ENCODE measurements around the gene CDKN2AIPNL.
"Not testable (repeated sequence)": the region's sequence is repeated elsewhere in the genome, so short reads cannot be mapped to it uniquely, and the experiment has no call there.

CDKN2AIPNL gene

GRCh38 chr5:134394932-134395331, 16.7 kb downstream of the CDKN2AIPNL start:
- in situ Hi-C loops (cut with MboI; ENCODE audit: low pct_unique_long_range_greater_than_20kb, low sequenced_read_pairs, unreplicated experiment): no loop called here
- no peak for DNase-seq (ENCODE audit: low spot score)
- TF ChIP-seq, protein P1, sequence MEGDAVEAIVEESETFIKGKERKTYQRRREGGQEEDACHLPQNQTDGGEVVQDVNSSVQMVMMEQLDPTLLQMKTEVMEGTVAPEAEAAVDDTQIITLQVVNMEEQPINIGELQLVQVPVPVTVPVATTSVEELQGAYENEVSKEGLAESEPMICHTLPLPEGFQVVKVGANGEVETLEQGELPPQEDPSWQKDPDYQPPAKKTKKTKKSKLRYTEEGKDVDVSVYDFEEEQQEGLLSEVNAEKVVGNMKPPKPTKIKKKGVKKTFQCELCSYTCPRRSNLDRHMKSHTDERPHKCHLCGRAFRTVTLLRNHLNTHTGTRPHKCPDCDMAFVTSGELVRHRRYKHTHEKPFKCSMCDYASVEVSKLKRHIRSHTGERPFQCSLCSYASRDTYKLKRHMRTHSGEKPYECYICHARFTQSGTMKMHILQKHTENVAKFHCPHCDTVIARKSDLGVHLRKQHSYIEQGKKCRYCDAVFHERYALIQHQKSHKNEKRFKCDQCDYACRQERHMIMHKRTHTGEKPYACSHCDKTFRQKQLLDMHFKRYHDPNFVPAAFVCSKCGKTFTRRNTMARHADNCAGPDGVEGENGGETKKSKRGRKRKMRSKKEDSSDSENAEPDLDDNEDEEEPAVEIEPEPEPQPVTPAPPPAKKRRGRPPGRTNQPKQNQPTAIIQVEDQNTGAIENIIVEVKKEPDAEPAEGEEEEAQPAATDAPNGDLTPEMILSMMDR (IDR thresholded peaks at IDR 0.05; ENCODE audit: extremely low read depth, insufficient read depth, missing control alignments): no peak

DNA sequence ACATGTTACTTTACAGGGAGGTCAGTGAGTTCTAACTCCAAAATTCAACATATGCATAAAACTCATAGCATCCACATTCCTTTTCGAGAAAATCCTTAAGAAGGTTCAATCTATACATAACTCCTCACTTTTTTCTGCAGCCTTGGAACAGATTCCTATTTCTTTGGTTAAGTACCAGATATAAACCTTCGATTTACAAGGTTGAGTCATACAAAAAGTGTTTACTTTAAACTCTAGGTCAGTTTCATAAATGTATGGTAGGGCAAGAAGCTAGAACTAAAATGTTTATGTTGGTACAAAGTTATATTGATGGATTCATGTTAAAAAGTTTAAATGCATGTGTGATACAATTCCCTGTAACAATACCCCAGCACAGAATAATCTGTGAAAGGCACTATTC, 19.4 kb downstream of the CDKN2AIPNL start:
- in situ Hi-C loops (cut with MboI; ENCODE audit: low pct_unique_long_range_greater_than_20kb, low sequenced_read_pairs, unreplicated experiment): no loop called here
- DNase-seq (ENCODE audit: low spot score): no peak
- TF ChIP-seq, protein P1 (IDR thresholded peaks at IDR 0.05; ENCODE audit: extremely low read depth, insufficient read depth, missing control alignments): no peak

DNA sequence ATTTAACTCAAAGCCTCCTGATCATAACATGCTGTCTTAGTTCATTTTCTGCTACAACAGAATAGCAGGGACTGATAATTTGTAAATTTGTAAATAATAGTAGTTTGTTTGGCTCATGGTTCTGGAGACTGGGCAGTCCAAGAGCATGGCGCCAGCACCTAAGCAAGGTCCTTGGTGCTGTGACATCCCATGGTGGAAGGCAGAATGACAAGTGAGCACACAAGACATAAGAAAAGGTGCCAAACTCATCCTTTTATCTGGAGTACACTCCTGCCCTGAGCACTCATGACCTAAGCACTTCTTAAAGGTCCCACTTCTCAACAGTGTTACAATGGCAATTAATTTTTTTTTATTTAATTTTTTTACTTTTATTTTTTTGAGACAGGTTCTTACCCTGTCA, 24.2 kb downstream of the CDKN2AIPNL start:
- DNase-seq (ENCODE audit: low spot score): no peak
- in situ Hi-C loops (cut with MboI; ENCODE audit: low pct_unique_long_range_greater_than_20kb, low sequenced_read_pairs, unreplicated experiment): no loop called here
- TF ChIP-seq, protein P1 (IDR thresholded peaks at IDR 0.05; ENCODE audit: extremely low read depth, insufficient read depth, missing control alignments): no peak

- TF ChIP-seq, protein P1 (IDR thresholded peaks at IDR 0.05; ENCODE audit: extremely low read depth, insufficient read depth, missing control alignments): no peak
- in situ Hi-C loops (cut with MboI; ENCODE audit: low pct_unique_long_range_greater_than_20kb, low sequenced_read_pairs, unreplicated experiment): no loop called here
- peak; percentile 35 for DNase-seq (ENCODE audit: low spot score)
These were observed 27.5 kb downstream of the CDKN2AIPNL start for GRCh38 chr5:134383980-134384697.

- DNase-seq (ENCODE audit: low spot score); in situ Hi-C loops (cut with MboI; ENCODE audit: low pct_unique_long_range_greater_than_20kb, low sequenced_read_pairs, unreplicated experiment): not testable (repeated sequence)
These were observed 29.5 kb downstream of the CDKN2AIPNL start for GRCh38 chr5:134382204-134382603.

GRCh38 chr5:134380346-134380745, 31.3 kb downstream of the CDKN2AIPNL start:
- TF ChIP-seq, protein P1 (IDR thresholded peaks at IDR 0.05; ENCODE audit: extremely low read depth, insufficient read depth, missing control alignments): no peak
- no peak for DNase-seq (ENCODE audit: low spot score)
- in situ Hi-C loops (cut with MboI; ENCODE audit: low pct_unique_long_range_greater_than_20kb, low sequenced_read_pairs, unreplicated experiment): no loop called here

DNA sequence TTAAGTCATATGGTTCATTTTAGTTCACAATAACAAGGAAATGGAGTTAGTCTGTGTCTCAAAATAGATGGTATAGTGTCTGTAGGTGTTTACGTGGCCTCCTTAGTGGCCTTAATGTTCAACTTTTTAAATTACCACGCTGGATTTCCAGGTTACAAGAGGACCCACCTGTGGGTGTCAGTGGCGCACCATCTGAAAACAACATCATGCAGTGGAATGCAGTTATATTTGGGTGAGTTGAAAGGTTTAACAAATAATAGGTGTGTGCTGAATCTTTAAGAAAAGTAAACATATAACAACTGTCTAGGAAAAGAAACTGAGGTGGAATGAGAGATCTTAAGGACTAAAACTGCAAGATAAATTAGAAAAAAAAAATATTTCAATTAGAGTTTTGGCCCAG, 37.4 kb downstream of the CDKN2AIPNL start:
- in situ Hi-C loops (cut with MboI; ENCODE audit: low pct_unique_long_range_greater_than_20kb, low sequenced_read_pairs, unreplicated experiment): no loop called here
- DNase-seq (ENCODE audit: low spot score): no peak

DNA sequence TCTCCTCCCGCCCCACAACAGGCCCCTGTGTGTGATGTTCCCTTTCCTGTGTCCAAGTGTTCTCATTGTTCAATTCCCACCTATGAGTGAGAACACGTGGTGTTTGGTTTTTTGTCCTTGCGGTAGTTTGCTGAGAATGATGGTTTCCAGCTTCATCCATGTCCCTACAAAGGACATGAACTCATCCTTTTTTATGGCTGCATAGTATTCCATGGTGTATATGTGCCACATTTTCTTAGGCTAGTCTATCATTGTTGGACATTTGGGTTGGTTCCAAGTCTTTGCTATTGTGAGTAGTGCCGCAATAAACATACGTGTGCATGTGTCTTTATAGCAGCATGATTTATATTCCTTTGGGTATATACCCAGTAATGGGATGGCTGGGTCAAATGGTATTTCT, 38.0 kb downstream of the CDKN2AIPNL start:
- DNase-seq (ENCODE audit: low spot score); in situ Hi-C loops (cut with MboI; ENCODE audit: low pct_unique_long_range_greater_than_20kb, low sequenced_read_pairs, unreplicated experiment): not testable (repeated sequence)

More for the DNA sequence above, 37.4 kb downstream of the CDKN2AIPNL start:
- TF ChIP-seq, protein P1 (IDR thresholded peaks at IDR 0.05; ENCODE audit: extremely low read depth, insufficient read depth, missing control alignments): no peak
